Right lobe of liver (tissue), 6 donors: ENCODE data around the gene KIAA1958. TPM values are rescaled to one million over a fixed set of nuclear protein-coding genes. Genes with fewer than 3 reads are reported as not detected.

ENCODE experiments used
- ATAC-seq, 4 donors: fragments of 200-7000 bp; cut with Tn5 transposase; one replicate each; pipeline ENCODE4 v1.9.1; 2020; ENCODE audit warnings: mild to moderate bottlenecking in 4 of 4, moderate library complexity in 4 of 4
- DNase-seq, 3 donors: peaks; one replicate each; pipeline ENCODE4 v3.0.0-alpha.2; 2020
- H3K27ac ChIP-seq, 3 donors: fragments of 200-600 bp; one replicate each; pipeline ENCODE4 v1.8.0; 2022
- H3K27me3 ChIP-seq, 2 donors: fragments of 200-600 bp; one replicate each; pipeline ENCODE4 v1.8.0; 2022
- H3K36me3 ChIP-seq, 4 donors: fragments of 200-600 bp; sonication (generic) in 1 of 4; one replicate each; pipeline versions ENCODE4 v1.5.1 to v1.8.0; 2017 to 2022; ENCODE audit warnings: control low read depth in 1 of 4
- H3K4me1 ChIP-seq, 4 donors: fragments of 200-600 bp; sonication (generic) in 1 of 4; one replicate each; pipeline versions ENCODE4 v1.5.1 to v1.8.0; 2017 to 2022; ENCODE audit warnings: control low read depth in 1 of 4
- H3K4me3 ChIP-seq, 3 donors: fragments of 200-600 bp; one replicate each; pipeline ENCODE4 v1.8.0; 2022
- H3K9me3 ChIP-seq, 4 donors: fragments of 200-600 bp; sonication (generic) in 1 of 4; one replicate each; pipeline versions ENCODE4 v1.5.1 to v1.8.0; 2017 to 2022; ENCODE audit warnings: control low read depth in 1 of 4
- CTCF ChIP-seq, 4 donors: fragments of 200-600 bp in 3 of 4; fragments of 450-650 bp in 1 of 4; IDR thresholded peaks; one replicate each; pipeline versions ENCODE4 v1.5.1 to v1.8.0; 2016 to 2022; ENCODE audit warnings: antibody characterized with exemption in 4 of 4, mild to moderate bottlenecking in 2 of 4
- POLR2A ChIP-seq: fragments of 450-650 bp; IDR thresholded peaks from one replicate; pipeline ENCODE4 v1.6.1; 2017; ENCODE audit warnings: antibody characterized with exemption, mild to moderate bottlenecking
- WGBS: methylation state at CpG from one replicate; pipeline ENCODE4 v1.1.6; 2018; ENCODE audit warnings: low coverage, low lambda C conversion rate; ENCODE audit not compliant: insufficient coverage; ENCODE audit errors: missing lambda C conversion rate; 5-methylcytosine and 5-hydroxymethylcytosine counted together
- intact Hi-C, 2 donors: fragments of 100-400 bp; cut with DNase I; formaldehyde crosslinking; loops; one replicate each; pipeline versions ENCODE4 v1.11.2 to v1.14.1; 2022
- total RNA-seq, 6 experiments: library from RNA; depleted of rRNA in 2 of 6; stranded (reverse); fragments of >200 nt in 2 of 6; fragmentation: NEBNext Ultra II Directional in 3 of 6; extraction: Animal tissue kit (Norgen Biotek cat#: 25700) in 3 of 6; gene quantifications; one replicate each; pipeline versions ENCODE4 v1.1.0 to v1.2.4, GENCODE V29; 2016 to 2023
- donor health status: DM: no; HTN: yes; CAD: no.
- donor health status: DM: no; HTN: no; CAD: no.
- donor health status: DM: no; HTN: no; CAD: no.
- donor health status: DM: no; HTN: yes; CAD: no.
- donor health status: DM: no; HTN: yes; CAD: no.

Gene KIAA1958
- total RNA-seq, 6 experiments from 2014 or later = 5.7 to 8.1 (median 7.0) TPM

DNA sequence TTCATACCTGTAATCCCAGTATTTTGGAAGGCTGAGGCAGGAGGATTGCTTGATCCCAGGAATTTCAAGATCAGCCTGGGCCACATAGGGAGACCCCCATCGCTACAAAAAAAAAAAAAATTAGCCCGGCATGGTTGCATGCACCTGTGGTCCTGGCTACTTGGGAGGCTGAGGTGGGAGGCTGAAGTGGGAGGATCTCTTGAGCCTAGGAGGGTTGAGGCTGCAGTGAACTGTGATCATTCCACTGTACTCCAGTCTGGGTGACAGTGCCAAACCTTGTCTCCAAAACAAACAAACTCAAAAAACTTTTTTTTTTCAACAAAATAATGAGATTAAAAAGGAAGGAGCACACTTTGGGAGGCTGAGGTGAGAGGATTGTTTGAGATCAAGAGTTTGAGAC, 14.2 kb downstream of the KIAA1958 start:
- peak in 1 of 4 donors; percentile 21 for ATAC-seq
- peak overlapping the region in 1 of 3 donors; percentile 8 for H3K4me3 ChIP-seq
- no CpG with 5 or more reads among the region's 2 CpGs for WGBS
- no peaks in the 10 kb centered on the region for H3K9me3 ChIP-seq
- no peaks in the 10 kb centered on the region for H3K36me3 ChIP-seq
- H3K27ac ChIP-seq = peak overlapping the region in 1 of 3 donors; percentile 63
- TF ChIP-seq POLR2A (no peak), CTCF (IDR thresholded peaks at IDR 0.05) (no peak)
- DNase-seq = no peak
- H3K27me3 ChIP-seq = no peaks in the 10 kb centered on the region
- intact Hi-C loops = no loop called here
- peaks cover 0 to 48% (median 12%) of the 10 kb centered on the region in 4 donors for H3K4me1 ChIP-seq

GRCh38 chr9:112501287-112501686, 14.7 kb downstream of the KIAA1958 start:
- no peaks in the 10 kb centered on the region for H3K36me3 ChIP-seq
- 50% methylated on average over 8 of the region's 8 CpGs for WGBS
- H3K4me1 ChIP-seq = peaks cover 0 to 43% (median 10%) of the 10 kb centered on the region in 4 donors
- TF ChIP-seq POLR2A (no peak), CTCF (IDR thresholded peaks at IDR 0.05) (no peak)
- DNase-seq (no peak), ATAC-seq (peak in 3 of 4 donors; percentile 3 to 31 (median 10))
- no peaks in the 10 kb centered on the region for H3K9me3 ChIP-seq
- H3K27ac ChIP-seq = peak overlapping the region in 2 of 3 donors; percentile 47 to 63
- peak overlapping the region in 1 of 3 donors; percentile 8 for H3K4me3 ChIP-seq
- intact Hi-C loops = no loop called here
- H3K27me3 ChIP-seq = no peaks in the 10 kb centered on the region

DNA sequence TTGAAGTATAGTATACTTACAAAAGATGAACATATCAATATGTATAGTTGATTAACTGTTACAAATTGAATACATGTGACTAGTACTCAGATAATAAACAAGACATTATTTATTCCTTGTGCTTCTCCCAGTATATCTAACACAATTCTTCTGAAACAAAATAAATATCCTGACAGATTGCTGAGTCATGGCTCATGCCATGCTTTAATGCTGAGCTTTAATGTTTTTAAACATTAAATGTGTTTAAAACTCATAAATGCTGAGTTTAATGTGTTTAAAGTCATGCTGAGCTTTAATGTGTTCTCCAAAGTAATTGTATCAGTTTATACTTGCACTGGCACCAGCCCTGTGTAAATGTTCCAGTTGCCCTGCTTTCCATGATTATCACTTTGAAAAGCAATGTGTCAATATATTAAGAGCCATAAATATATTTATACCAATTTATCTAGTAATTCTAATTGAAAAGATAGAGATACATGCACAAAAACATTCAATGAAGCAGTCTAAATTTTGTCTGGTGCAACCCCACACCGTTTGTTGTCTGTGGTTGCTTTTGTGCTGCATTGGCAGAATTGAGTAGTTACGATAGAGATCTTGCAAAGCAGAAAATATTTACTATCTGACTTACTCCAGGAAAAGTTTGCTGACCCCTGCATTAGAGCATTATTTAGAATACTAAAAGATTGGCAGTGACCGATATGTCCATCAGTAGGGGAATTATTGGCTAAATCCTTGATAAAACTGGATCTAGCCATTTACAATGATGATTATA, 15.7 kb downstream of the KIAA1958 start:
- Histone ChIP-seq H3K9me3 (no peaks in the 10 kb centered on the region), H3K4me1 (peaks cover 0 to 42% (median 11%) of the 10 kb centered on the region in 4 donors), H3K27me3 (no peaks in the 10 kb centered on the region), H3K27ac (peak overlapping the region in 2 of 3 donors; percentile 50 to 63), H3K4me3 (no peak overlapping the region), H3K36me3 (no peaks in the 10 kb centered on the region)
- no peak for TF ChIP-seq POLR2A
- no peak for TF ChIP-seq CTCF (IDR thresholded peaks at IDR 0.05)
- DNase-seq (no peak), ATAC-seq (peak; percentile 39 to 56 (median 49))
- 28% methylated on average over 3 of the region's 3 CpGs for WGBS
- intact Hi-C loops = no loop called here

GRCh38 chr9:112503170-112503569, 16.5 kb downstream of the KIAA1958 start:
- Histone ChIP-seq H3K27ac (peak overlapping the region in 2 of 3 donors; percentile 50 to 63), H3K36me3 (no peaks in the 10 kb centered on the region), H3K9me3 (no peaks in the 10 kb centered on the region), H3K4me3 (no peak overlapping the region), H3K27me3 (no peaks in the 10 kb centered on the region), H3K4me1 (peaks cover 0 to 42% (median 11%) of the 10 kb centered on the region in 4 donors)
- intact Hi-C loops = no loop called here
- TF ChIP-seq CTCF (IDR thresholded peaks at IDR 0.05) (no peak), POLR2A (no peak)
- WGBS = 24% methylated on average over 5 of the region's 5 CpGs
- DNase-seq (peak in 1 of 3 donors; percentile 61), ATAC-seq (peak; percentile 17 to 67 (median 65))
